ENCODE results near the gene SLC25A12. TPM values are rescaled to one million over a fixed set of nuclear protein-coding genes. Genes with fewer than 3 reads are reported as not detected.

Gene SLC25A12
- total RNA-seq, 1 donor from 2014 or later = 11.5 TPM

GRCh38 chr2:171855401-171855800 is 38.6 kb downstream of the SLC25A12 start:
- peaks cover 5% of the 10 kb centered on the region for H3K36me3 ChIP-seq
- no peak for DNase-seq
- H3K27me3 ChIP-seq = no peaks in the 10 kb centered on the region
- intact Hi-C loops (cut with DNase I) = no loop called here
- no peak overlapping the region for H3K4me3 ChIP-seq
- H3K4me1 ChIP-seq = no peaks in the 10 kb centered on the region
- no peaks in the 10 kb centered on the region for H3K9me3 ChIP-seq
- TF ChIP-seq, protein P1, sequence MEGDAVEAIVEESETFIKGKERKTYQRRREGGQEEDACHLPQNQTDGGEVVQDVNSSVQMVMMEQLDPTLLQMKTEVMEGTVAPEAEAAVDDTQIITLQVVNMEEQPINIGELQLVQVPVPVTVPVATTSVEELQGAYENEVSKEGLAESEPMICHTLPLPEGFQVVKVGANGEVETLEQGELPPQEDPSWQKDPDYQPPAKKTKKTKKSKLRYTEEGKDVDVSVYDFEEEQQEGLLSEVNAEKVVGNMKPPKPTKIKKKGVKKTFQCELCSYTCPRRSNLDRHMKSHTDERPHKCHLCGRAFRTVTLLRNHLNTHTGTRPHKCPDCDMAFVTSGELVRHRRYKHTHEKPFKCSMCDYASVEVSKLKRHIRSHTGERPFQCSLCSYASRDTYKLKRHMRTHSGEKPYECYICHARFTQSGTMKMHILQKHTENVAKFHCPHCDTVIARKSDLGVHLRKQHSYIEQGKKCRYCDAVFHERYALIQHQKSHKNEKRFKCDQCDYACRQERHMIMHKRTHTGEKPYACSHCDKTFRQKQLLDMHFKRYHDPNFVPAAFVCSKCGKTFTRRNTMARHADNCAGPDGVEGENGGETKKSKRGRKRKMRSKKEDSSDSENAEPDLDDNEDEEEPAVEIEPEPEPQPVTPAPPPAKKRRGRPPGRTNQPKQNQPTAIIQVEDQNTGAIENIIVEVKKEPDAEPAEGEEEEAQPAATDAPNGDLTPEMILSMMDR (IDR thresholded peaks at IDR 0.05) = no peak
- no peak overlapping the region for H3K27ac ChIP-seq
- no peak for ATAC-seq

- no peak overlapping the region for H3K27ac ChIP-seq
- TF ChIP-seq, protein P1 (IDR thresholded peaks at IDR 0.05) = no peak
- no peaks in the 10 kb centered on the region for H3K4me1 ChIP-seq
- H3K36me3 ChIP-seq = peaks cover 5% of the 10 kb centered on the region
- no peak overlapping the region for H3K4me3 ChIP-seq
- intact Hi-C loops (cut with DNase I) = no loop called here
- no peaks in the 10 kb centered on the region for H3K9me3 ChIP-seq
- no peak for DNase-seq
- no peaks in the 10 kb centered on the region for H3K27me3 ChIP-seq
- no peak for ATAC-seq
Measured at GRCh38 chr2:171852366-171852888, 41.6 kb downstream of the SLC25A12 start.

DNA sequence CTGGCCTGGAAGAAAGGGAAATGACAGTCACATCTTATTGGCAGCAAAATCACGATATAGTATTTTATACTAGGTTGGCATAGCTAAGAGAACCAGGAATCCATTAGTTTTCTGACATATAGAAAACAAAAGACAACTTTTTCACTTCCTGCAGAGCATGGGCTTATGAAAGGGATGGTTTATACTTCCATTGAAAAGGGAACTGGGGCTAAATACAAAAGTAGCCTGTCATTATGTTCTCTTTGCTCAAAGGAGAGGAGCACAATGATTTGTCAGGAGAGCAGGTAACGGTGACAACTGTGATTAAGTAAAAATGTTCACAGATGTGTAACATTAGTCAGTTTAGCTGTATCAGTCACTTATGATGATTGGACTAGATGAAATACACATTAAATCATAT is 46.4 kb downstream of the SLC25A12 start:
- no peaks in the 10 kb centered on the region for H3K36me3 ChIP-seq
- intact Hi-C loops (cut with DNase I) = no loop called here
- no peak overlapping the region for H3K4me3 ChIP-seq
- no peaks in the 10 kb centered on the region for H3K9me3 ChIP-seq
- DNase-seq (no peak), ATAC-seq (no peak)
- no peaks in the 10 kb centered on the region for H3K4me1 ChIP-seq
- TF ChIP-seq, protein P1 (IDR thresholded peaks at IDR 0.05) = no peak
- H3K27ac ChIP-seq = no peak overlapping the region
- H3K27me3 ChIP-seq = no peaks in the 10 kb centered on the region

DNA sequence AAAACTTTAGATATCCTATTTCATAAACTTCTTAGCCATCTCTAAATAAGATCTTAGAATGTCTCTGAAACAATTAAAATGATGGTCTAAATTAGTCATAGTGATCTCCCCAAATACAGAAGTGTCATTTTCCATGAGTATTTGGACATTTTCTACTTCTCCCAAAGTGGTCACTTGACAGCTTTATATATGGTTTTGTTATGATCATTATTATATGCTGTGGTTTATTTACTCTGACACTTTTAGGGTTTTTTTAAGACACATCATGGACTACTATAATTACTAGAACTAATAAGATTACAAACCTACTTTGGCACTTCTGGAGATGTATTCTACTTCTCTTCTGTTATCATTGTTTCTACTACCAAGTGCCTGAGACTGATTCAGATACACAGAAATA is 47.1 kb downstream of the SLC25A12 start:
- H3K4me3 ChIP-seq = no peak overlapping the region
- no peaks in the 10 kb centered on the region for H3K4me1 ChIP-seq
- TF ChIP-seq, protein P1 (IDR thresholded peaks at IDR 0.05) = no peak
- intact Hi-C loops (cut with DNase I) = no loop called here
- DNase-seq (no peak), ATAC-seq (no peak)
- H3K27me3 ChIP-seq = no peaks in the 10 kb centered on the region
- no peaks in the 10 kb centered on the region for H3K36me3 ChIP-seq
- no peak overlapping the region for H3K27ac ChIP-seq
- no peaks in the 10 kb centered on the region for H3K9me3 ChIP-seq

GRCh38 chr2:171841996-171842395 is 52.0 kb downstream of the SLC25A12 start:
- no peak overlapping the region for H3K4me3 ChIP-seq
- ATAC-seq (no peak), DNase-seq (no peak)
- no peaks in the 10 kb centered on the region for H3K27me3 ChIP-seq
- TF ChIP-seq, protein P1 (IDR thresholded peaks at IDR 0.05) = no peak
- no peaks in the 10 kb centered on the region for H3K4me1 ChIP-seq
- H3K27ac ChIP-seq = no peak overlapping the region
- no peaks in the 10 kb centered on the region for H3K36me3 ChIP-seq
- intact Hi-C loops (cut with DNase I) = no loop called here
- H3K9me3 ChIP-seq = no peaks in the 10 kb centered on the region

DNA sequence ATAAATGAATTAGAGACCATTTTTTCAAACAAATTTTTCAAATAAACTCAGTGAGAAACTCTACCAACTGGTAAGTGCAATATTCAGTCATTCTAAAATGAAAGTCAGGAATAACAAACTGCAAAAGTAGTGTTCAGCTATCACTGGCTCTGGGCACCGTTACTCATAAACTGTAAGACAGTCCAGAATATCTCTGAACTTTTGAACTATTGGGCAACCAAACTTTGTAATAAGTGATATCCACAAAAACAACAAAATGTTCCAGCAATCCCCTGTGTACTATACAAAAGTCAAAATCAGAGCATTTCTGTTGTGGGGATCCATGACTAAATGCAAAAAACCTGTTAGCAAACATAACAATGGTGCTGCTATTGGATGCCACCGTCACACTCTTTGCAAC is 56.3 kb downstream of the SLC25A12 start:
- ATAC-seq (no peak), DNase-seq (no peak)
- intact Hi-C loops (cut with DNase I) = no loop called here
- Histone ChIP-seq H3K36me3 (peaks cover 33% of the 10 kb centered on the region), H3K27me3 (no peaks in the 10 kb centered on the region), H3K27ac (no peak overlapping the region), H3K9me3 (no peaks in the 10 kb centered on the region), H3K4me1 (no peaks in the 10 kb centered on the region), H3K4me3 (no peak overlapping the region)
- TF ChIP-seq, protein P1 (IDR thresholded peaks at IDR 0.05) = no peak

Measured in upper lobe of right lung (tissue), 1 donor.